GM19239 (cell line): ENCODE results near the gene CEP112.

Experiments
- DNase-seq: peaks from one replicate; pipeline ENCODE4 v3.0.0; 2011; ENCODE audit warnings: low spot score; ENCODE audit not compliant: insufficient read length
- FAIRE-seq: peaks from 2 replicates; lab custom pipeline; 2011; peaks lifted over from hg19 to GRCh38; lab: Jason Lieb, UNC

Gene CEP112

DNA sequence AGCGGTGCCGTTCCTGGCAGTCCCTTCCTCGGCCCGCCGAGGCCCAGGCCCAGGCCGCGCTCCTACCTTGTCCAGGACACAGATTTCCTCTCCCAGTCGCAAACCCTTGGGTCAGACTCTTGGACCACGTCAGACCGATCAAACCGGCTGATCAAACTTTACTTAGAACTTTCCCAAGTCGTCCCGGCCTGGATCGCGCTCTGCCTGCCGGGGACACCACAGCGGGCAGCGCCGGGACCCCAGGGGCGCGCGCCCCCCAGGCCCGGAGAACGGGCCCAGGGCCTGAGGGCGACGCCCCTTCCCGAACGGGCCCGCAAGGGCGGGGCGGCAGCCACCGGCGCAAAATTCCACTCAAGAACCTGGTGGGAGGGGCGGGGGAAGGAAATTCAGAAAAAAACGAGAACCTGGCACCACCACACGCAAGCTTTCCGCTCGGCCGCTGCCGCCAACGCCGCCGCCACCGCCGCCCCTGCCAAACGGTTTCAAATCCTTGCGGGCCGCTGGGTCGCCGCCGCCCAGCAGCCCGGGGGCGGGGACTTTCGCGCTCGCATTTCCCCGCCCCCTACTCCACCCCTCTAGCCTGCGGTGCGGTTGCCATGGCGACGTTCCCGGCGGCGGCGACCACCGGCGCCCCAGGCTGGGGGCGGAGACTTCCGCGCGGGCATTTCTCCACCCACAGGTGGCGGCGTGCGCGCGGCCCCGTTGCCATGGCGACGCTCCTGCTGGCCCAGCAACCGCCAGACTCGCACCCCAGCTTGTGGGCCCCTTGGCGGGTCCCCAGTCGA lies at the start of gene CEP112:
Gene CEP112, minus strand, starts transcription at position 541 of the 785 bp plus-strand sequence.
- DNase-seq = peak; percentile 32
- no peak for FAIRE-seq

DNA sequence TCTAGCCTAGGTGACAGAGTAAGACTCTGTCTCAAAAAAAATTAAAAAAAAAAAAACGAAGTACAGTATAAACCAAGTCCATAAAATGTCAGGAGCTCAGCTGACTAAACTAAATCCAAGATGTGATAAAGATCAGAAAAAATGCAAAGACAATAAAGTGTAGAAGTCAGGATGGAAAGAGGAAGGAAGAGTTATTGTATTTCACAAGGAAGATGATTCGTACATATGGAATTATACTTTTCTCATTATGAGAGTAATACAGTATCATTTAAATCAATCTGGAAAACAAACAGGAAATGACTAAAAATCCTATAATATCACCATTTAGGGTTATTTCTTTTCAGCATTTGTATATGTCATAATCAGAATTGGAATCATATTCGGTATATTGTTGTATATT lies 48.7 kb upstream of the CEP112 start:
- no peak for DNase-seq
- FAIRE-seq = no peak

DNA sequence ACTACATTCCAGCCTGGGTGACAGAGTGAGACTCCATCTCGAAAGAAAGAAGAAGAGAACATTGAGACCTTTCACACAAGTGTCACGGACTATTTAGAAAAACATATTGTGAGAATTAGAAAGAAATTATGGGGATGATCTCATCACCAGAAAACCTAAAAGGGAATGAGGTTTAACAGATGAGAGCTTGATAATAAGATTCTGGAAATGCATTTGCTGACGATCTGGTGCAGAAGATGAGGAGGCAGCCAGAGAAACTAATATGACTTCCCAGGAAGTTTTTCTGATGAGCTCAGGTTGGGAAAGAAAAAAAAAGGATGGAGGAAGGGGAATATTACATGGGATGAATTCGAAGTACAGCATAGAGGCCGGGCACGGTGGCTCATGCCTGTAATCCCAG lies 48.1 kb upstream of the CEP112 start:
- DNase-seq = no peak
- FAIRE-seq = no peak

DNA sequence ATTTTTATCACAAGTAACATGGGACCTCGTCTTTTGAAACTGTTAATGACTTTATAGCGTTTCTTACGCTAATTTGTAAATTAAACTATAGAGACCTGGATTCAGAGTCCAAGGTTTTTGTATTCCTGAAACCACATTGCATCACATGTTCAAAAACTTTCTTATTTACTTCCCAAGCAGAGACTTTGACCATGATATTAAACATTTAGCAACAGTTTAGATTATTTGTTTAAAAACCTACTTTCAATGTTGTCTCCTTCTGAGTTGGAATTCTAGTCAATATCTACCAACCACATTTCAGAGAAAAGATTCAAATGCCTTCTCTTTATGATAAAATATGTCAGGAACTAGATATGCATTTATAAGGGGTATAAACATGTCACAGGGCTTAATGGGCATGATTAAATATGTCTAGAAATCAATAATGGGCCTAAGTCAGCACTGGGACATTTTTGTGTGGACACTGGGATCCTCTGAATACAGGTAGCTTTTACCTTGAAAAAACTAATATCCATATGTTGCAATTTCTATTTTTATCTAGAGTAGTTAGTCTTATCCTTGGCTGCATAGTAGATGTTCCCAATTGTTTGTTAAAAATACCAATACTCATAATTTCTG lies 43.6 kb upstream of the CEP112 start:
- no peak for DNase-seq
- FAIRE-seq = no peak

DNA sequence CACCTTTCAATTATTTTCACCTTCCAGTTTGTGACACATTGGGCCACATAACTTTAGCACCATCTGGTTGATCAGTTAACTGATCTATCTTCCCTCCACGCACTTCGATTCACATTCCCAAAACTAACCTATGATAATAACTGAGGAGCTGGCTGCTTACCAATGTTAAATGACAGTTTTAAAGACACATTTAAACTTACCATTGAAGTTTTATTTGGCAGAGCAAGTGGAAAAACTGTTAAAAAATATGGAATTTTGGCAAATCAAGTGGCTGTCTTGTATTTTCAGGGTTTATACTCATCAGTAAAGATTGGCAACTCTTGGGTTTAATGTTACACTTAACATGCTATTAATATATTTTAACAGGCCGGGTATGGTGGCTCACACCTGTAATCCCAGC lies 42.7 kb upstream of the CEP112 start:
- FAIRE-seq (no peak), DNase-seq (no peak)

DNA sequence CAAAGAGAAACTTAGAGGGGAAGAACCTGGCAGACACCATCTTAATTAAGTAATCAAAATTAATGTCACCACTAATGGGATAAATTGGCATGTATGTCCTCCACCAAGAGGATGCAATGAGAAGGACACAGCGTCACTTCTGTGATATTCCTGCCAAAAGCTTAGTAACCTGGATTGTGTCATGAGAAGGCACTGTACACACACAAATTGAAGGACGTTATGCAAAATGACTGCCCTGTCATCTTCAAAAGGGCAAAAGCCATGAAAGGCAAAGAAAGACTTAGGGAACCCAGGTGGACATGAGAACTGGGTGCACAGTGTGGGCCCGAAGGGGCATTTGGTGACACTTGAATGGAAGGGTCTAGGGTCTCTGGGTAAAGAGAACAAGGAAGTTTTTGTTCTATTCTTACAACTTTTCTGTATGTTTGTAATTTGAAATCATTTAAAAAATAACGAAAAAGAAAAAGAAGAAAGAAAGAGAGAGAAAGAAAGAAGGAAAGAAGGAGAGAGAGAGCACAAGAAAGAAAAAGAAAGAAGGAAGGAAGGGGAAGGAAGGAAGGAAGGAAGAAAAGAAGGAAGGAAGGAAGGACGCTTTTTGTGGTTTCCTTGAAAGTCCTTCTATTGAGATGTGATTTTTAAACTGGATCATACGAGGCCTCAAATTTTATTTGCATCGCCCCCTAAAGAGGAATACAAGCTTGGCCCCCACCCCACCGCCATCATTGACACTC lies 41.3 kb upstream of the CEP112 start:
- FAIRE-seq (no peak), DNase-seq (no peak)

DNA sequence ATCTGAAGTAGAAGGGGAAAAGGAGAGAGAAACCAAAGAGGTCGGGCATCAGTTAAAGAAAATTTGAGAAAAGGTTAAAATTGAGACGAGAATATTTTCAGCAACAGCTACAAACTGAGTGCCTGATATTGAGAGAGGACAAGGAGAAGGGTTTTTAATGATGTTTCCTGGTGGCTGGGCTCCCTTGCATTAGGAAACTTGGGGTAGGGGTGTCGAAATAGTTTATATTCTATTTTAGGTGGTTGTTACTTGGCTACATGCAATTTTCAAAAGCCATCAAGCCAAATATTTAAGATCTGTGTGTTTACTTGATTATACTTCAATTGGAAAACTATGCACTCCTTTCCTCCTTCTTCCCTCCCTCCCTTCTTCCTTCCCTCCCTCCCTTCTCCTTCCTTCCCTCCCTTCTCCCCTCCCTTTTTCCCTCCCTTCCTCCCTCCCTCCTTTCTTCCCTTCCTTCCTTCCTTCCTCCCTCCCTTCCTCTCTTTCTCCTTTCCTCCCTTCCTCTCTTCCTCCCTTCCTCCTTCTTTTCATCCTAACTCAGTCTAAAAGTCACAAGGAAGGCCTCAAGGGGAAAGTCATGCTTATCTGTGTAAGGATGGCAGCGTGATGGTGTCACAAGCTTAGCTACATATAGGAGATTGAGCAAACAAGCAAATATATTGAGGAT lies 39.1 kb upstream of the CEP112 start:
- FAIRE-seq (no peak), DNase-seq (no peak)

DNA sequence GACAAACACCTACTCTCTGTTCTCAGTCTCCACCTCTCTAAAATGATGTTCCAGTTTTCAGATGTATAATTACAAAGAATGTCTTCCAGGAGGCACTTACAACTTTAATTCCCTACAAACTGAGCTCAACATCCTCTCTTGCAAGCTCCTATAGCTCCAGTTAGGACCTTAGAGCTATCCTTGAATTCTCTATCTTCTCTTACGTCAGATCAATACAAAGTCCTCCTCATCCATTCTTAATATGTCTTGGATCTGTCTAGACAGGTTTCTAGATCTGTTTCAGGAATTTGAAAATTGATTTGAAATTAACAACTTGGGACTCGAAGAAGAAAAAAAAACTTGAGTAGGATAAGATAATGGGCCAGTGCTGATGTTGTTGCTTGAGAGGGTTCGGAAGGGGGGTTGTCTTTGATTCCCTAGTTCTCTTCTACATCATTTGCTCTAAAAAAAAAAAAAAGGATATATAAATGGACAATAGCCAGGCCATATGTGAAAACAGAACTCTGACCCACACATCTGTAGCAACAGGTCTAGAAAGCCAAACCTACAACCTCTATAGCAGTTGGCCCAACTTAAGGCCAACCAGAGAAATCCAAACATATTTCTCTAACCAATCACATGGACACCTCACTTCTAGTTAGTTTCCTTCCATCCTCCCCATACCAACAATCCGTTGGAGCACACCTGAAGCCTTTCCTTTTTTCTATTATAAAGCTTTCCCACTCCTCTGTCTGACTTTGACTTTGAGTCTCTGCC lies 38.0 kb upstream of the CEP112 start:
- DNase-seq = no peak
- FAIRE-seq = no peak

DNA sequence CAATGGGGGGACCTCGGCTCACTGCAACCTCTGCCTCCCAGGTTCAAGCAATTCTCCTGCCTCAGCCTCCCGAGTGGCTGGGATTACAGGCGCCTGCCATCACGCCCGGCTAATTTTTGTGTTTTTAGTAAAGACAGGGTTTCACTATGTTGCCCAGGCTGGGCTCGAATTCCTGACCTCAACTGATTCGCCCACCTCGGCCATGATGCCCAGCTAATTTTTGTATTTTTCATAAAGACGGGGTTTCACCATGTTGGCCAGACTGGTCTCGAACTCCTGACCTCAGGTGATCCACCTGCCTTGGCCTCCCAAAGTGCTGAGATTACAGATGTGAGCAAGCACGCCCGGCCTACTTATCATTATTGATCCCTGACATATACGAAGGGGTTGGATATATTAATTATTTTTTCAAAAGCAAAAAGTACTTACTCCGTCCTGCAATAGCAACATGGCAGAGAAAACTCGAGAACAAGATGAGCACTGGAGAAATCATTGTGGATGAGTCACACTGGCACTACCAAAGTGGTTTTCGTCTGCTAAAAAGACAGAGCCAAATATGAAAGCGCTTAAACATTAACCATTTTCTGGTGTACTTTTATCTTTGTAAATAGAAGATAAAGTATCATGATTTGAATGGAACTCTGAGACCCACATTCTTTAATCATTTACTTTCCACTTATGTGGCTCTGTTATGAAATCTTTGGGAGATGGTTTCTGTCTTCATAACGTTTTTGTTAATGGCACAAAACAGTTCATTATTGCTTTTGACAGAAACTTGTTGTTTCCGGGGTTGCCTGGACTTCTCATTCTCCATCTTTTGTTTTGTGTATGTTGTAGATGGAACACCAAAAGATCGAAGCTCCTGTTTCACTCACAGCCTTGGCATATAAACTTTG lies 37.2 kb upstream of the CEP112 start, which contains the start of gene APOH:
Gene APOH, minus strand, starts transcription at position 529 of the 896 bp plus-strand sequence. Its CDS starts 36 bp downstream, at position 493.
- DNase-seq (no peak), FAIRE-seq (no peak)

DNA sequence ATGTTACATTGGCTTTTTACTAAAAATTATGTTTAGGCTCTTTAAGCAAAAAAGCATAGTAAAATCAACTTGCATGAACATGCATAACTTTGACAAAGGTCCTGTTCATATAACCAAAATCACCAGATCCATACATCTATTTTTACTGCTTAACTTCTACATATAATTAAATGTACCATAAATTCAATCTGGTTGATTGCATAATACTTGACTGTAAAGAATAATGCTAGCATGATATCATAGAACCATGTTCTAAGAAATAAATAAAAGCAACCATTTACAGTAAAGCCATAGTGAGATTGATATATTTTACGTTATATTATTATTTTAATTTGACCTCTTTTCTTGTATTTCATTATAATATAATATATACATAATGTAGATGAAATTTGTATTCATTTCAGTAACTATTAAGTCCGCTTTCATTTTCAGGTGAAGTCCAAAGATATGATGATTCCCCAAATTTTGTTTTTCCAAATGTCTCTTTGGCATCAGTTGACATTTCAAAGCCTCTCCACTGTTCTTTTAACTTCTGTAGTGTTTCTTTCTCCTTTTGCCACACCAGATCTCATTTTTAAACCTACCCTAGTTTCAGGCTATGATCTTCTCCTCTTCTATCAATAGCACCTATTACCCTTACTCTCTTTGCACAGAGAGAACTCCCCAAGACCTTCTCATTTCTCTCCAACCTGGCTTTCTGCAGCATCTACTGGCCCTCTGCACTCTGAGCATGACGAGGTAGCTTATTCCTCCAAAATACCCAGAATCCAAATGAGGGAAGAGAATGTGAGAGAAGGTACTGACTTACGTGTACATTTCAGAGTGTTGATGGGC lies 35.5 kb upstream of the CEP112 start:
- DNase-seq (no peak), FAIRE-seq (no peak)

DNA sequence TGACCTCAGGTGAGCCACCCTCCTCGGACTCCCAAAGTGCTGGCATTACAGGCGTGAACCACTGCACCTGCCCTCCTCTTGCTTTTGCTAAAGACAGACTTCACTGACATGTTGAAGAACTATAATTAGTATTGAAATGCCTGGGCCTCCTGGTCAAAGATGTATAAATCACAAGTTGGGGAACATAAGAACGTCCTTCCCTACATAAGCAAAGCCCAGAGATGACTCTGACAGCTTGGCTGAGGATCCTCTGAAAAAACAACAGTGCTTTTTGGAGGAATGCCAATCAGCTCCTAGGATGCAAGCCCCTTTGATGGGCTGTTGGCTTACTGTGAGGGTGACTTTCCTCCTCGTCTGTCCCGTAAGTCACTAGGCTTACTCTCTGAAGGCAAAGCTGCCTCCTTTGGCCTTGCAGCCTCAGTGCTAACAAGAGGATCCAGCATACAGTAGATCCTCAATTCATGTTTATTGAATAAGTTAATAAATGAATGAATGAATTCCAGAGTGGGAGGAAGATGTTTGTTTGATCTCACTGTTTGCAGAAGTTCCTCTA lies 30.9 kb upstream of the CEP112 start:
- FAIRE-seq (no peak), DNase-seq (no peak)

DNA sequence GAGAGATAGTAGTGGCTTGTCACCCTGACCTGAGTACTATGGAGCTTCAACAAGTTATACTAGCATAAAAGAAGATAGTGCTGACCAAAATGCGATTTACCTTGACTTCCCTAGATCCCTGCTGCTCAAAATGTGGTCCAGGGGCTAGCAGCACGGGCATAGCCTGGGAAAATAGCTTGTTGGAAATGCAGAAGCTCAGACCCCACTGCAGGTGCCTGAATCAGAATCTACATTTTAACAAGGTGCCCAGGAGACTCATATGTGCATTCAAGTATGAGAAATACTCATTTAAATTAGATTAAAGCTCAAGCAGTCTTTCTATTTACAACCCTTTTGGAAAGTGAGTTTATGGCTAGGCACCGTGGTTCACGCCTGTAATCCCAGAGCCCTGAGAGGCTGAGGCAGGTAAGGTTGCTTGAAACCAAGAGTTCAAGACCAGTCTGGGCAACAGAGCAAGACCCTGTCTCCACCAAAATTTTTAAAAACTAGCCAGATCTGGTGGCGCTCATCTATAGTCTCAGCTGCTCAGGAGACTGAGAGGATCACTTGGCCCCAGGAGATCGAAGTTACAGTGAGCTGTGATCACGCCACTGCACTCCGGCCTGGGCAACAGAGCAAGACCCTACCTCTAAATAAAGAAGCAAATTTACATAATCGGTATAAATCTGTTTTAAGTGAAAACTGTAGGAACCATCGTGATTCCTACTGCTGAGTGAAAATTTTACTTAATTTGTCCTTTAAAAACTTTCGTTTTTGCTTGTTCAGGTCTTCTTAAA lies 30.0 kb upstream of the CEP112 start:
- FAIRE-seq (no peak), DNase-seq (no peak)

DNA sequence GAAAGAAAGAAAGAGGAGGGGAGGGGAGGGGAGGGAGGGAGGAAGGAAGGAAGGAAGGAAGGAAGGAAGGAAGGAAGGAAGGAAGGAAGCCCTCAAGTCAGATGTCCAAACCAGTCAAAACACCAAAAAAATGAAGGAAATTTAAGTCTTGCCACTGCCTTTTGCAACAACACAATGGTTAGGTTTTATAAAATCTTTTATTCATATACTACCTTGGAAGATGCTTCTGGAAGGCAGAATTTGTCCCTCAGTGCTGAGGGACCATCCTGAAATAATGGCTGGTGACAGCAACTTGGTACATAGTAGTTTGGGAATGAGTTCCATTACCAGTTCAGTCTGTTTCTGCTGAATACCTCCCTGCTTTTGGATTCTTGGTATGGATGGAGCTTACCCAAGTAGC lies 29.4 kb upstream of the CEP112 start:
- no peak for FAIRE-seq
- no peak for DNase-seq

DNA sequence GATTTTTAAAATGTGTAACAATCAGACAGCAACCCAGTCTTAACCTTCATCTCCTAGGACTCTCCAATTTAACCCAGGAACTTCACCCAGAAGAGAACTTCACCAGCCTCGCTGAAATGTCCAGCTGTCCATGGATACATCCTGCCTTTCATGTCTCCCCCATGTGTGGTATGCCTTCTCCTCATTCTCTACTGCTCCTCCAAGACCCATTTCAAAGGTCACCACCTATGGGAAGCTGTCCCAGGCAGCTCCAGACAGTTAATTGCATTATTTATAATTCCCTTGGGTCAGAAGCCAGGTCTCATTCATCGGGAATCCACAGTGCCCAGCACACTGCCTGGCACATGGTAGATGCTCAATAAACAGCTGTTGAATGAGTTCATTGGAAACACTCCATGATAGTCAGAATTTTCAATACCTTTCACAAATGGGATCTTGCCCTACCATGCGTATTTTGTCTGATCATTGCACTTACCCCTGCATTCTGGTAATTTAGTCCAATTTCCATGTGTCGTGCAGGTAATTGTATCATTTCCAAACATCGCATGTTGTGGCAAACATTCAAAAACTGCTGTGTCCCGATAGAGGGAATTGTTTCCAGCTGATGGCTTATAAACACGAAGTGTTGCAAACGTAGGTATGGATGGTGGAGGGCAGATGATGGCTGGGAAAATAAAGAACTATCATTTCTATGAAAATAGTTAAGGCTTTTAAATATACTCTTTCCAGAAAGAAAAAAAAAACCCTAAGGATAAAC lies 28.3 kb upstream of the CEP112 start:
- DNase-seq (no peak), FAIRE-seq (no peak)

DNA sequence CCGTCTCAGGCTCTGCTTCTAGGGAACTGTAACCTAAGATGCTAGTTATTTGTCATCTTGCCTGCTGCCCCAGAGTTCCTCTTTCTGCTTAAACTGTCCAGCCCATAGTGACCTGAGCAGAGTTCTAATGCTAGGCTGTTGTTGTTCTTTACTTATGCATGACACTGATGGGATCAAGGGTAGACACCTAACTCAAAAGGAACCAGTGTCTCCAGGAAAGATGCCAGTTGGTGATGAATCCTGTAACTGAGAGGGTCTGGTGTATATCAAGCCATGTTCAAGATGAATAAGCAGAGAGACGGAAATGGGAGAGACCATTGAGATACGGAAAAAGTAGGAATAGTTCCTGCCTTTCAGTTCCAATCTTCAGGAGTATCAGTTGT lies 23.6 kb upstream of the CEP112 start:
- FAIRE-seq = no peak
- DNase-seq = no peak

DNA sequence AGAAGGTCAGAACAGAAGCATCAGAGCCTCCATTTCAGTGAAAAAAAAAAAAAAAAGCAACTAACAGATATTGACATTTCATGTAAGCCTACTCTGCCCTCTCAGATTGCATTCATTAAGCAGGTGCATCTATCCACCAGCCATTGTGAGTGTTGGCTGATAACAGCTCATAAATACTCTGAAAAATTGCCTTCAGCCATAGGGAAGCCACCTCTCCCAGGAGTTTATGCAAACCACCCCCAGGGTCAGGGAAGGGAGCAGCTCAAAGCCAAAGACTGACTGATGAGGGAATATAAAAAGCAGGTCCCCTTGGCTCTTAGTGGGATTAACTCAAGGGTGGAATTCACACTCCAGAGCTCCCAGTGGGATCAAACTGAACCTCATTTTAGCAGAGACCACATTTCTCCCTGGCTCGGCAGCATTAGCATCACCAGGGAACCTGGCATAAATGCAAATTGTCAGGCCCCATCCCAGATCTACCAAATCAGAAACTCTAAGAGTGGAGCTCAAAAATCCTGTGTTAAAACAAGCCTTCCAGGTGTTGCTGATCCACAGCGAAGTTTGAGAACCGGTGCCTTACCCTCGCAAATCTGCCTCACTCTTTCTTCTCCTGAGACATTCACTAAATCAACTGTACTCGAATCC lies 23.1 kb upstream of the CEP112 start:
- no peak for FAIRE-seq
- no peak for DNase-seq
